ENCODE results near the gene SPACA9.

The SPACA9 gene

DNA sequence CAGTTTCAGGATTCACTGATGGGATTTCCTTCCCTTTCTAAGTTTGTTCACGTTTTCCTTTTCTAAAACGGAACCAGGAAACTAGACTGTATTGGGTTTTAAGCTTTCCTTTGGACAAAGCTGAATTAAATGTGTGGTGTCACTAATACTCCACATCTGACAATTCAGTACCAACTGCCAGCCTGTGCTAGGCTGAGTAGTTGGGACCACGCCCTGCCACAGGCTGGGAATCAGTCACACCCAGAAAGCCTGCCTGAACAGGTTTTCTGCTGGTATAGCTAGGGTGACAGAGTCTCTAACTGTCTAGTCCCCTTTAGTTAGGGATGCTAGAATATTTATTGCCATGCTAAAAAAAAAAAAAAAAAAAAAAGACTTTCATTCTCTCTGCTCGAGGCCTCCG lies 15.6 kb downstream of the SPACA9 start:
- DNase-seq (ENCODE audit: low read depth in 2 of 2): no peak

DNA sequence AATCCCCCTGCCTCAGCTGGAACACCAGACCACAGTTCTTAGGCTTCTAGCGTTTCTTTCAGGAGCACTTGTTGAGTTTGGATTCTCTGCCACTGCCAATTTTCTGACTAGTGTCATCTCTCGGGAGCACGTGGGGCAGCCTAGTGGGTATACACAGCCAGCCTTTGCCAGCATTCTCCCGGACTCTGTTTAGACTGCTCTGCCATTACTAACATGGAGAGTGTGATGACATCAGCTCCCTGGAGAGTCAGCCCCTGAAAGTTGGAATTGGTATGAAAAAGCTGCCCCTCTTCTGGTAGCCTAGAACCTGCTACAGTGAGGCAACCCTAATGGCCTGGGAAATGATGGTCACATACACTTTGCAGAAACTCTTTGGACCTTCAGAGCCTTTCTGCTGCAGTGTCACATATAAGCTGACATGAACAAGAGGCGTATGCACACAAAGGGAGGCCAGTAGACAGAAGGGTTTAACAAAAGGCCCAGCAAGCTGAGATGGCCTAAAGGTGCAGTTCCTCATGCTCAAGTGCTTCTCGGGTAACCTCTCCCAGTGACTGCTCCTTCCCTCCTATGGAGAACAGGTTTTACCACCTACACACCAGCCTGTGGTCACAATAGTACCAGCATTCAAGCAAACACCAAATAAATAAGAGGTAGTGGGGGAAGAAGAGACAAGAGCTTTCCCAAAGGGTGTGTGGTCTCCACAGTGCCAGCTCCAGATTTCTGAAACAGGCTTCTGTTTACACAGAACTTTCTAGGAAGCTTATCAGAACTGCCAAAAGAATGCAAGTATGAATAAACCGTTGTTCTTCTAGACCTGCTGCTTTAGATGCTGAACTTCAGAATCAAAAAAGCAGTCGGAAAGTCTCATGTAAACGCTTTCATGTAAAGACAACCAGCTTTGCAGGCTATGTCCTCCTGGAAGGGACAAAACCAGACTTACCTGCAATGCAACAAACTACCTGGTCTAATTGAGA lies 16.5 kb downstream of the SPACA9 start:
- DNase-seq (ENCODE audit: low read depth in 2 of 2): no peak

DNA sequence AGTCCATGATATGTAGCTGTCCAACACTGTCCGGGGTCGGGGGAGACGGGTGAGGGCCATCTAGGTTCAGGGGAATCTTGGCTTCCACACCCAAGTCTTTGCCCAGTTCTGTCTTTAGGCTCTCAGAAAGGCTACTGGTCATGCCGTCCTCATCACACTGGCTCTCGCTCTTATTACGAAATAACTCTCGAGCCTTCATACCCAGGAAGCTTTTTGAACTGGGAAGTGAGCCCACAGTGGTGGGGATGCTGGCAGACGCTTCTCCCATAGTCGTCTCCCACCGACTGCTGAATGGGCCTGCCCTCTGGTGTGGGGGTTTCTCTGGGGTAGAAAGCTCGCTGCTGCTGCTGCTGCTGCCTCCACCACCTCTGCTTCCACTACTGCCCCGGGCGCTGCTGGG lies 17.6 kb downstream of the SPACA9 start:
- DNase-seq (ENCODE audit: low read depth in 2 of 2): no peak

DNA sequence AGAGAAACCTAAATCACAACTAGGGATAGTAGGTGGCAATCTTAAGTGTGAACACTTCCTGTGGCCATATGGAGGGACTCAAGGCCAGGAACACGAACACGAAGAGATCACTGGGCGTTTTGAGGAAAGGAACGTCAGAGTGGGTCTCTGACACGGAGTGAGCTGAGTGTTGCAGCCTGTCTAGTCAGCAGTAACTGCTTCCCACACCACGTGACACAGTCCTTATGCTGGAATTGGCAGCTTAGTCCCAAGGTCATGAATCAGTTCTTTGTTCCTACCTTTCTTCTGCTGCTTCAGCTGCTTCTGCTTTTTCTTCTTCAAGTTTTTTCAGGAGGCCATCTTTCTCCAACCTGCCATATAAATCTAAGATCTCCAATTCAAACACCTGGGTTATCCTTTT lies 18.2 kb downstream of the SPACA9 start:
- DNase-seq (ENCODE audit: low read depth in 2 of 2): no peak

DNA sequence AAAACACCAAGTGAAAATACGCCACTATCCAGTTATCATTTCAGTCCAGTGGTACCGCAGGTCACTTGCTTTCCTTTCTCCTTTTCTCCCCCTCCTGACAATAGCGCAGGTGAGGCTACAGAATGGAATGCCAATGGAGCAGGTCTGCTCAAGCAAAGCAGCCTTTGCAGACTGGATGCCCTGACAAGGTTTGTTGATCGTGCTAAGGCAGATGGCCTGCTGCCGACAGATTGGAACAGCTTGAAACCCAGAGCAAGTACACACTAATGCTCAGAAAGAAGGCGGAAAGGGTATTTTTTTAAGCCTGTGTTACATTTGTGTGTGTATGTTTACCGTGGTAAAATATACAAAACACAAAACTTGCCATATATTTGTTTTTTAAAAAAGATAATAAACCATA lies 19.4 kb downstream of the SPACA9 start:
- DNase-seq (ENCODE audit: low read depth in 2 of 2): no peak

DNA sequence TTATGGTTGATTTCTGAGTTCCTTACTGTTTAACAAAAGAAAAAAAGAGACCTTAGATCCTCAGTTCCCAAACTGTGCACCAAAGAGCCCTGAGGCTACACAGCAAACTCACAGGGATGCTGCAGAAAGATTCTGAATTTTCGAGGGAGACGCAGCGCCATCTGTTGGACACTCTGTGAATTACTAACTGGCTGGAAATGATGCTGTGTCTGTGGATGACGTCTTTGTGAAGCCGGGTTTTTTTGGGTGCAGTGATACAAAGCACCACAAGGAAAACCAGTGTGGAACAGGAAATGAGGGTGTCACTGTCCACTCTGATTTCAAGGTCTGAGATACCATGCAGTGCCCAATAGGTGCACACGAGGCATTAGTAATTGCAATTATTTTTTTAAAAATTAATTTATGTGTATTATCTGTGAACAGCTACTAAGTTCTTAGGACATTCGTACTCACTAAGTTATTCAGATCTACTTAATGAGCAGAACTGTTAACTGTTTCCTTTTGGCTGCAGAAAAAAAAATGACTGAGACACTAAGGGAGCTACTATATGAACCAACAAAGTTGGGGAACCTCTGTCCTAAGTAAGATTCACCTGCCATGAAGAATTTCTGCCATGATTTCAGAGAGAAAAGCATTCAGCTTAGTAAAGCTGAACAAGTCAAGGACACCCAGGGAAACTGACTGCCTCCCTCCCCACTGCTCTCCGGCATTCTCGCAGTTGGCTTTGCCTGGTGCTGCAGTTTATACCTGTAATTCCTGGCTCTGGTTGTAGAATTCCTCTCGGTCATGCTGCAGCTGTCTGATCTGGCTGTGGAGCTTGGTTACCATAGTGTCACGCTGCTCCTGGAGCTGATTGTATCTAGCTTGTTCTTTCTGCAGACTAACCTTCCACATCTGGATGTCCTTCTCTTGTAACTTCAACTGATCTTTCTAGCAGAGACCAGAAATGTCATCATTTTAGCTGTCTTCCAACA lies 23.4 kb downstream of the SPACA9 start:
- DNase-seq (ENCODE audit: low read depth in 2 of 2): peak; percentile 42 to 46

DNA sequence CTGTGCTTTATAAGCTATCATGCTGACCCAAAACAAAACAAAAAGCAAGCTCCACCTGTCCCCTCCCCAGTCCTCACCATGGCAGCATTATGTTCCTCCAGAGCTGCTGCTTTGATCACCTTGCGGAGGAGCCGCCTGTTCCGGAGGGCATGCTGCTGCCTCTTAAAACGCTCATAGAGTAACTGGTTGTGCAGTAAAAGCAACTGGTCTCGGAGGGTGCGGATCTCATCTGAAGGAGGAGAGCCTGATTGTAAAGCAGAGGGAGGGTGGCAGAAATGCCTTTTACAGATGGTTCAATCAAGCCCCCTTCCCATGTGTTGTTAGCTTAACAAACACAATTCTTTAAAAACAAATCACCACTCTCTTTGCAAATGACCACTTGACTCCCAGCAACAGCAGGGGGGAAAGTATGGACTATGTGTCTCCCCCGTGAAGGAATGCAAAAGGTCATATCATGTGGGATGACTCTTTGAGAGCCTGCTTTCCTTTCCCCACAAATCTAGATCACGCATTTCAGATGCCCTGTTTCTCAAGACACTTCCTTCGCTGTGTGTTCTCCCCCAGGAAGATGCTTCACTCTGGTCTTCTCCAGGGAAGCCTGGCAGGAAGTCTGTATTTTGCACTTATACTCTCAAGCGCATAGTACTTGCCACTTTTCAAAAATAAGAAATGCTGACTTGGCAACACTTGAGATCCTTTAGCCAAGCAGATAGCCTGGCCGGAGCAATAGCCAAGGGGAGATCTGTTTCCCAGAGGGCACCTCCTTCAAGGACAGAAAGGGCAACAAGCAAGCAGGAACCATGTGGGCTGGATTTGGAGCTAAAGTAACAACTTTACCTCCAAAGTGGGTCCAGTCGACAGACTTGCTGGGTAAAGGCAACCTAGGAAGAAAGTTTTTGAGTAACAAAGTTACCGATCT lies 25.1 kb downstream of the SPACA9 start:
- no peak for DNase-seq (ENCODE audit: low read depth in 2 of 2)

DNA sequence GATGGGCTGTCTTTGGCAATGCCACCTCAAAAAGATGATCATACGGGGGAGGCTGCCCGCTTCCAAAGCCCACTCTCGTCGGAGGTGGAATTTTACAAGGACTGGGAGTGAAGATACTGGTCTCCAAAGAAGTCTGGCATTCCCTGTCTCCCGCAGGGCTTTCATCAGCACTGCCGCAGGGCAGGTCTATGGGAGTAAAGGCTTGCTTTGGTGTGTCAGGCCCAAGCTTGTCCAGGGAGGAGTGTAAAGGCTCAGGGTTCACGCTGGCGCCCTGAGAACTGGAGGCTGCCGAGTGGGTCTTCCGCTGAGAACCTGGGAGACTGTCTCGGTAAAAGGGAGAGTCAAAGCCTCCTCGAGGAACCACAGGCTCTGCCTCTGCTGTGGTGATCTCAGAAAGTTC lies 27.0 kb downstream of the SPACA9 start:
- no peak for DNase-seq (ENCODE audit: low read depth in 2 of 2)

DNA sequence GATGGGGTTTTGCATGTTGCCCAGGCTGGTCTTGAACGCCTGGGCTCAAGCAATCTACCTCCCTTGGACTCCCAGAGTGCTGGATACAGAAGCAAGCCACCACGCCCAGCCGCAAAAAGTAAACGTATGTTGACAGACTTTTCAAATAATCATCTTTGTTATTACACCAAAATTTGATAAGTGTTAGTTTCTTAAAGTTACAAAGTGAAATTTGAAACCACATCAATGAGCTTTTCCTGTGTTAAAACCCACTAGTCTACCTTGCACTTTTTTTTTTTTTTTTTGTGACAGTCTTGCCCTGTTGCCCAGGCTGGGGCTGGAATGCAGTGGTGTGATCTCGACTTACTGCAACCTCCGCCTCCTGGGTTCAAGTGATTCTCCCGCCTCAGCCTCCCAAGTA lies 29.9 kb downstream of the SPACA9 start:
- no peak for DNase-seq (ENCODE audit: low read depth in 2 of 2)

DNA sequence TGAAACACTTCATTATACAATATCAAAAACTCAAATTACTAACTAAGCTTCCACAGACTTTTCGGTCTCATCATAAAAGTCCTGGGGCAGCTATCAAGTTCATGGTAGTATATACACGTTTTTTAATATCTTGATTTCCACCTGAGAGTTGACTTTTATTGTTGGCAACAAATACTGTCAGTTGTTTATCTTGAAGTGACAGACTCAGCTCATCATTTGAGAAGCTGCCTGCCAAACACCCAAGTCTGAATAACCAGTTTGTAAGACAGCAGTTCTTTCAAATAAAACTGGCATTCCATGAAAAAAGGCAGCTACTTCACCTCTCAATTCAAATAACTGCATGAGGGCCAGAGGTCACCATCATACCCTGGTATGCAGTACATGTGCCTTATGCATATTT lies 30.6 kb downstream of the SPACA9 start:
- no peak for DNase-seq (ENCODE audit: low read depth in 2 of 2)

DNA sequence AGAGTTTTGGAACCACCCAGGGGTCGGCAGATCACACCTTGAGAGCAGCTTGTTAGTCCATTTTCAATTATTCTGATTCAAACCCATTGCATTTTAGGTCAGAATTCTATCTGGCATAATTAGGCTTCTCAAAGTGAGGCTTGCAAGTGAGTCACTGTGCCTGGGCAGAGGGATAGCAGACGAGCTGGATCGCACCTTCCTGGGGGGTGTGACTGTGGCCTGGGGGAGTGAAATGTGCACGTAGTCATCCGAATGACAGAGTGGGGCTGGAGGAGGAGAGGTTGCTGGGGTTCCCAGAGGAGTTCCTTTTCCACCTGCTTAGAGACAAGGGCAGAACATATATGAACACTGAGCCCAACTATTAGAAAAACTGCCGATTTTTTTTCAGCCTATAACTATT lies 31.7 kb downstream of the SPACA9 start:
- no peak for DNase-seq (ENCODE audit: low read depth in 2 of 2)

DNA sequence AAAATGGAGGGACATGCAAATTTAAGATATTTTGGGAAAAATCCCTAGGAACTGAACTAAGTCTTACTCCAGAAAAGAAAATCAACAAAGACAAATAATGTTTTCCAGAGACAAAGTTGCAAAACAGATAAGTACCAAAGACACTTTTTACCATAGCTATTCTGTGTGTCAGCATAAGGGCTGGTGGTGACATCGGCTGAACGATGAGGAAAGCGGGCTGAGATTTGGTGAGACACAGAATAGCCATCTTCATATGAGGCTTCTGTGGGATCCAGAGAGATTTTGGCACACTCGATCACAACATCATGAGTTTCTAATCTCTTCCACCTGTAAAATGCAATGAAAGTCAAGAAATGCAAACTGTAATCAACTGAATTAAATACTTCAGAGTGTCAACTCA lies 33.4 kb downstream of the SPACA9 start:
- DNase-seq (ENCODE audit: low read depth in 2 of 2): no peak

DNA sequence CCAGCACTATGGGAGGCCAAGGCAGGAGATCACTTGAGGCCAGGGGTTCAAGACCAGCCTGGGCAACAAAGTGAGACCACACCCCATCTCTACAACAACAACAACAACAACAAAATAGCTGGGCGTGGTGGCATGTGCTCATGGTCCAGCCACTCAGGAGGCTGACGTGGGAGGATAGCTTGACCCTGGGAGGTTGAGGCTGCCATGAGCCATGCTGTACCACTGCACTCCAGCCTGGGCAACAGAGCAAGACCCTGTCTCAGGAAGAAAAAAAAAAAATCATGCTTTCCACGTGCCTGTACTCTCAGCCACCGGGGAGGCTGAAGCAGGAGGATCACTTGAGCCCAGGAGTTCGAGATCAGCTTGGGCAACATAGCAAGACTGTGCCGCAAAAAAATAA lies 36.2 kb downstream of the SPACA9 start:
- DNase-seq (ENCODE audit: low read depth in 2 of 2): no peak

DNA sequence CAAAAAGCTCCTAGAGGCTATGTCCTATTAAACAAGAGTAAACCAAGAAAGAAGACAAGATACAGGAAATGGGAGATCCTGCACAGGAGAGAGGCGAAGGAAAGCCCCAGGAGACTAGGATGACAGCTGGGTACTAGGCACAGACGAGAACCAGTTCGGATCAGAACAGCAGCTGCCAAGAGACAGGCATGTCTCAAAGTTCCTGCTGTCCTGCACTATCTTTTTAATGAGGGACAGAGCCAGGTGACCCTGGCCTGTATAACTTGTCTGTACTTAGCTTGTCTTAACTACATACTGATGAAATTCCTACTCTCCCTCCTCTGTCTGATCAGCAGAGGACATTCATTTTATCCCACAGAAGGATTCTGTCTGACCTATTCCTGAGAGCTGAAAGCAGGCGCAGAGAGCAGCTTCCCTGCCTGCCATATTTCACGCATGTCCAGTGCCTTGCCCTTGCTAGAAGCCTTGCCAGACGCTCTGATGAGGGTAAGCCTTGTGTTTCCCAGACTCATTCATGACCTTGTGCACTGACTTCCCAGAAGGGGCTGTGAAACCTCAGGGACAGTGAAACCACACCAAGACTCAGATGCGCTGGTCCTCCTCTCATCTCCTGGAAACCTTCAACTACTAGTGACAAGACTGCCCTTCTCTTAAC lies 41.0 kb downstream of the SPACA9 start:
- no peak for DNase-seq (ENCODE audit: low read depth in 2 of 2)

DNA sequence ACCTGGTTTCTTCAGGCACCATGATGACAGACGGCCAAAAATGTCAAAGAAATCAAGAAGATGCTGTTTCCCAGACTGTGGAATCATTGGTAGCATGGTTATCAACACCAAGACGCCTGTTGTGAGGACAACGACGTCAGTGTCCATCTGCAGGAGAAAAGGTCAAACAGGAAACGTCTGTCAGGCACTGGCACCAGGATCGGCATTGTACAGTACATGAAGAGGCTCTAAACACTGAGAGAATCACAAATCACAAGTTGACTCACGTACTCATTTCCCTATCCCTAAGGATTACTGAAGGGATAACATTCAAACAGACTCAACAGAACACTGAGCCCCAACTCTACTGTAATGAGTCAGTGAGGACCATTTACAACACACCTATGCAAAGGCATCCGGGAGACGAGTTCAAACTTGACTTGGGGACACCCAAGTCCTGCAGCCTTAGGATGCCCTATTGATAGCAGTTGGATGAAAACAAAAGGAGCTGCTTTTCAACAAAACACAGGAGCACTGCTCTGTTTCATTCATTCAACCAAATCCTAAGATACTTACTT lies 44.7 kb downstream of the SPACA9 start:
- no peak for DNase-seq (ENCODE audit: low read depth in 2 of 2)

DNA sequence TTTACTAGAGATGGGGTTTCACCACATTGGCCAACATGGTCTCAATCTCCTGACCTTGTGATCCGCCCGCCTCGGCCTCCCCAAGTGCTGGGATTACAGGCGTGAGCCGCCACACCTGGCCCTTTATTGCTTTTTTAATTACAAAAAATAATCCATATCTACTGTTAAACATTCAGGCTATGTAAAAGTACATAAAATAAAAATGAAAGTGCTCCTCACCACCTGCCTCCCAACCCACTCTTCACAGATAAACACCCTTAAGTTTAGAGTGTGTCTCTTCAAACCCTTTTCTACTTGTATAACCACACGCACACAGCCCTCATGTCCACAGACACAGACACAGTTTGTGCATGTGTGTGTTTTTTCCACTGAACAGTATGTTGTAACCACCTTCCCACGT lies 49.0 kb downstream of the SPACA9 start:
- no peak for DNase-seq (ENCODE audit: low read depth in 2 of 2)

DNA sequence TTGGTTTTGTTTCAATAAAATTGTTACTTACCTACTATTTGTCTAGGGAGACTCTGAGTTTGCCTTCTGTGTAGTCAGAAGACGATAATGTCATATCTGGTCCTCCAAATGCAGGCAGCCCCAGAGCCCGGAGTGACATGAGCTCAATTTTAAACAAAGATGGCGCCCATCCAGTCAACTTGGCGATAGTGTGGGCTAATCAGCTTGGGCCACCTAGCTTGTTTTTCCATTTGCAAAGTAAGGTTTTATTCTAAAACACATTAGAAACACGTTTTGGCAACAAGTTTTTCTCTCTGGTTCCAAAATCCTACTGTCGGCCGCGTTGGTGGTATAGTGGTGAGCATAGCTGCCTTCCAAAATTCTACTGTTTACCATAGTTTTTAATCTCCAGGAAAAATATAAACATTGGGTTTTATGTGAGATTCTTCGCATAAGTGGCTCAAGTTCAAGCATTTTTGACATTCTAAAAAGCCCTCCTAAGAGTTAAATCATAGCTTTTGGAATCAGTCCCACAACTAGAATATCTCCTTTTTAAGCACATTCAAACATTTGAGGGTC lies 52.6 kb downstream of the SPACA9 start:
- no peak for DNase-seq (ENCODE audit: low read depth in 2 of 2)

DNA sequence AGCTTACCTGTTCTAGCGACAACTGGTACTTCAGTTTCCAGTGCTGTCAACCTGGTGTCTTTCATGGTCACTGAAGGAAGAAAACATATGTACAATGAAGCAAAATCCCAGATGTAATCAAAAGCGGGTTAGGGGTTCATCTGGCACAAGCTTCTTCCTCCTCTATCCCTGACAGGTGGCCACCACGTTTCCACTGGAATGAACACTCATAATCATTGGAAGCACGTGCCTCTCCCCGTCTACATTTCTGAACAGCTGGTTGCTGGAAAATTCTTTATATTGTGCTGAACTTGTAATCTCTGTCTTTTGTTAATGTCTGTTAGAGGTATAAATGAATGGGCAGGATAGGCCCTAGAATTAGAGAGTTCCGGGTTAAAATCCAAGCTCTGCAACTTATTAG lies 56.3 kb downstream of the SPACA9 start:
- DNase-seq (ENCODE audit: low read depth in 2 of 2): no peak

DNA sequence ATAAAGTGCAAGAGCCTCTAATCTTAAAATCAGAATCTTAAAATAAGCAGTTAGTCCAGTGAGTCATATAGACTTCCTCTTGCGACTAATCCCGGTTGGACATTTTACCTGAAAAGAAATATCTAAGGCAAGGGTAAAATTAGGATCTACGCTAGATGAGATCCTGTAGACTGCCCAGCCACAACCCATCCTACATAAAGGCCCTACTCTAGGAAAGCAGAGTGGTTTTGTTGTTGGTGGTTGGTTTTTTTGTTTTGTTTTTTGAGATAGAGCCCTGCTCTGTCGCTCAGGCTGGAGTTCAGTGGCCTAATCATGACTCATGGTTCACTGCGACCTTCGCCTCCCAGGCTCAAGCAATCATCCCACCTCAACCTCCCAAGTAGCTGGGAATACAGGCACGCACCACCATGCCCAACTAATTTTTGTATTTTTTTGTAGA lies 58.8 kb downstream of the SPACA9 start:
- DNase-seq (ENCODE audit: low read depth in 2 of 2): no peak

DNA sequence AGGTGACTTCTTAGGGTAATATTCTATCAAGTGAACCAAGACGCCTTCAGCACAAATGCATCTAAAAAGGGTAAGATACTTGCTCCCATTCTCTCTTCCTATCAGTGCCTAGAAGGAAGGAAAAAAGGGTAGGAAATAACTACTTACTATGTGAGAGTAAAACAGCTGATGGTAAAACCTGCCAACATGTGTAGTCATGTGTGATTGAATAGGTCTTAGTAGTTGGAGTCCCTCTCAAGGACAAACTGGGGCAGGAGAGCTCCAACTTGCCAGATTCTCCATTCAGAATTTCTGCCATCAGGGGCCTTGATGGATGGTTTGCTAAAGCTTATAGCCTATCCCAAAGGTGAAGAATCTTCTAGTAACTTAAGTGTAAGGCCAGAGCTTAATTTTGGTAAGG lies 60.5 kb downstream of the SPACA9 start:
- no peak for DNase-seq (ENCODE audit: low read depth in 2 of 2)

All from stimulated activated CD8-positive, alpha-beta memory T cell treated with anti-CD3 and anti-CD28 coated beads, Interleukin-15, amount 100 ng/mL, for 48 hours (primary cell).